ENCODE data around the gene SESN1.

DNA sequence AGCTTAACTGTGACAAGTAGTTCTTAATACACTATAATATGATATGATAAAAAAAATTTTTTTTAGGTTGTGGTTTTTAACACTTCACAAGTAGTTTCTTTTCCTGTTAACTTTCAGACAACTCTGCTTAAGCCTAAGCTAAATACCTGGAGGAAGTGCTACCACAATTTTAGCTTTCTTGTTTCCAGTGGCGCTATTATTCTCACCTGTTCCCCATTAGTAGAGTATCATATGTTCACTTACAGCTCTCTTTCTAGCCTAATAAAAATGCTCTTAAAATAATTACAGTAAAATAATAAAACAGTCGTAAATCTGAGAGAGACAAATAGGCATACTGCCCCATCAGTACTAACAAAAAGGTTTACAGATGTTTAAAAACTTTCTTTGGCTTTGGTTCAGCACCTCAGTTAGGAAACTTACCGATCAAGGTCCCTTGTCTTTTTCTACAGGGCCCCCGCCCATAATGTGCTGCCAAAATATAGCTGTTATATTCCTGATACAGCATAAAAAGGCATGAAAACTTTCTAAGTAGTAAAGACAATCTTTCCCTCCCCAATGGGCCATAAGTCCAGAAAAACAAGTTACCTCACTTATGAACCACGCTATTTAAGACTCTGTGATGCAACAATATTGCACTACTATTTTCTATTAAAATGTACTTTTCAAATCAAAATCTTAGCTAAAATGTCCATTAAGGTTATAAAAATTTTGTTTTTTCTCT, 57.9 kb downstream of the SESN1 start:
- TF ChIP-seq EZH2 (IDR thresholded peaks at IDR 0.05) (no peak), CTCF (IDR thresholded peaks at IDR 0.05) (no peak)

All from neural progenitor cell (in vitro differentiated cells).